H1 (cell line): Measurements from ENCODE around the gene SYDE2. TPM values are rescaled to one million over a fixed set of nuclear protein-coding genes. Genes with fewer than 3 reads are reported as not detected.

Experiments
- CTCF ChIA-PET: fragments of 300-600 bp; sonication (Branson Sonifier 250); formaldehyde crosslinking; loops from one replicate; lab custom pipeline; 2021; ENCODE audit not compliant: partially characterized antibody; lab: Charles Lee
- POLR2A ChIA-PET: fragments of 300-600 bp; sonication (Branson Sonifier 250); formaldehyde crosslinking; loops from one replicate; lab custom pipeline; 2021; ENCODE audit warnings: inconsistent platforms; ENCODE audit not compliant: partially characterized antibody; lab: Charles Lee
- DNase-seq, 2 experiments: peaks; one replicate each; pipeline versions ENCODE4 v3.0.0 to v3.0.0-alpha.2; 2010 to 2022; ENCODE audit warnings: low spot score in 2 of 2, low read depth in 1 of 2, mixed read lengths in 1 of 2
- FAIRE-seq: peaks from 2 replicates; lab custom pipeline; 2011; peaks lifted over from hg19 to GRCh38; lab: Jason Lieb, UNC
- H2AFZ ChIP-seq: 2 replicates; pipeline ENCODE4 v1.8.1; 2012; ENCODE audit warnings: low read length, inconsistent platforms
- H2AK5ac ChIP-seq: 2 replicates; pipeline ENCODE4 v1.6.1; 2013; ENCODE audit warnings: low read depth, low read length
- H2BK120ac ChIP-seq: replicated peaks from 2 replicates; pipeline ENCODE3; 2013; ENCODE audit warnings: low read depth, low read length, inconsistent platforms
- H2BK12ac ChIP-seq: 2 replicates; pipeline ENCODE4 v1.6.1; 2013; ENCODE audit warnings: low read depth, low read length
- H2BK15ac ChIP-seq: 2 replicates; pipeline ENCODE4 v1.6.1; 2013; ENCODE audit warnings: low read length
- H2BK20ac ChIP-seq: 2 replicates; pipeline ENCODE4 v1.6.1; 2013; ENCODE audit warnings: low read length
- H2BK5ac ChIP-seq: 2 replicates; pipeline ENCODE4 v1.6.1; 2013; ENCODE audit warnings: low read depth, low read length
- H3K14ac ChIP-seq: 2 replicates; pipeline ENCODE4 v1.6.1; 2013; ENCODE audit warnings: inconsistent platforms; ENCODE audit not compliant: insufficient read length
- H3K18ac ChIP-seq: 2 replicates; pipeline ENCODE4 v1.6.1; 2013; ENCODE audit warnings: low read length; ENCODE audit errors: extremely low read depth
- H3K23ac ChIP-seq: 2 replicates; pipeline ENCODE4 v1.6.1; 2013; ENCODE audit warnings: inconsistent platforms; ENCODE audit not compliant: insufficient read length
- H3K23me2 ChIP-seq: 2 replicates; pipeline ENCODE4 v1.6.1; 2013; ENCODE audit warnings: low read depth, low read length
- H3K27ac ChIP-seq: 2 replicates; pipeline ENCODE4 v1.6.1; 2011; ENCODE audit warnings: low read depth, low read length, inconsistent platforms
- H3K27me3 ChIP-seq, 4 experiments: replicated peaks in 1 of 4; 1 replicate in 1 of 4; 2 replicates in 3 of 4; pipeline versions ENCODE4 v1.6.1 to v1.8.1; 2011 to 2013; ENCODE audit warnings: low read length in 3 of 4, mild to moderate bottlenecking in 3 of 4, inconsistent platforms in 2 of 4, mixed read lengths in 2 of 4, moderate library complexity in 1 of 4; ENCODE audit not compliant: control insufficient read depth in 3 of 4, insufficient read depth in 3 of 4; ENCODE audit errors: extremely low read depth in 1 of 4
- H3K36me3 ChIP-seq, 4 experiments: 2 replicates each; pipeline versions ENCODE4 v1.6.1 to v1.8.1; 2011 to 2013; ENCODE audit warnings: mild to moderate bottlenecking in 4 of 4, low read length in 3 of 4, moderate library complexity in 2 of 4, control low read depth in 1 of 4, inconsistent platforms in 1 of 4; ENCODE audit not compliant: insufficient read depth in 4 of 4, control insufficient read depth in 2 of 4
- H3K4ac ChIP-seq: replicated peaks from 2 replicates; pipeline ENCODE3; 2013; ENCODE audit warnings: low read length, low read depth, mixed read lengths, inconsistent platforms; ENCODE audit not compliant: insufficient read length
- H3K4me1 ChIP-seq, 4 experiments: replicated peaks in 1 of 4; 1 replicate in 1 of 4; 2 replicates in 3 of 4; pipeline versions ENCODE4 v1.6.1 to v1.8.1; 2011 to 2013; ENCODE audit warnings: low read length in 3 of 4, inconsistent platforms in 2 of 4, mixed read lengths in 1 of 4; ENCODE audit not compliant: insufficient read depth in 4 of 4, control insufficient read depth in 3 of 4
- H3K4me2 ChIP-seq, 2 experiments: 2 replicates each; pipeline versions ENCODE4 v1.6.1 to v1.8.1; 2011 to 2013; ENCODE audit warnings: low read depth in 2 of 2, low read length in 2 of 2, control low read depth in 1 of 2, inconsistent platforms in 1 of 2, mild to moderate bottlenecking in 1 of 2; ENCODE audit not compliant: insufficient read depth in 1 of 2
- H3K4me3 ChIP-seq, 4 experiments: fragments of 200-600, 300-600 bp in 1 of 4; sonication (generic), shearing (Covaris generic), sonication (Bioruptor Twin) in 1 of 4; 2 replicates each; pipeline versions ENCODE4 v1.5.1 to v1.8.1; 2011 to 2016; ENCODE audit warnings: low read length in 4 of 4, low read depth in 3 of 4, control low read depth in 2 of 4, inconsistent platforms in 2 of 4, mild to moderate bottlenecking in 2 of 4, mixed read lengths in 1 of 4, moderate library complexity in 1 of 4; ENCODE audit not compliant: insufficient read depth in 2 of 4; ENCODE audit errors: extremely low read depth in 1 of 4
- H3K56ac ChIP-seq: replicated peaks from 2 replicates; pipeline ENCODE3; 2013; ENCODE audit warnings: low read depth, mild to moderate bottlenecking, mixed read lengths, low read length, inconsistent platforms; ENCODE audit not compliant: insufficient read length
- H3K79me1 ChIP-seq: 2 replicates; pipeline ENCODE4 v1.6.1; 2013; ENCODE audit warnings: low read depth, low read length, control low read depth
- H3K79me2 ChIP-seq, 2 experiments: 2 replicates each; pipeline versions ENCODE4 v1.6.1 to v1.8.1; 2012 to 2013; ENCODE audit warnings: low read length in 2 of 2, mild to moderate bottlenecking in 2 of 2, inconsistent platforms in 1 of 2; ENCODE audit not compliant: insufficient read depth in 2 of 2, control insufficient read depth in 1 of 2
- H3K9ac ChIP-seq, 4 experiments: replicated peaks in 1 of 4; 1 replicate in 1 of 4; 2 replicates in 3 of 4; pipeline versions ENCODE4 v1.6.1 to v1.8.1; 2011 to 2013; ENCODE audit warnings: low read depth in 3 of 4, low read length in 3 of 4, control low read depth in 2 of 4, mild to moderate bottlenecking in 2 of 4, moderate library complexity in 2 of 4, inconsistent platforms in 1 of 4; ENCODE audit errors: extremely low read depth in 1 of 4
- H3K9me3 ChIP-seq, 2 experiments: 2 replicates each; pipeline versions ENCODE4 v1.6.1 to v1.8.1; 2012 to 2013; ENCODE audit warnings: mild to moderate bottlenecking in 2 of 2, moderate library complexity in 2 of 2, control low read depth in 1 of 2, inconsistent platforms in 1 of 2, low read depth in 1 of 2, low read length in 1 of 2, mixed read lengths in 1 of 2; ENCODE audit not compliant: insufficient read depth in 2 of 2
- H4K20me1 ChIP-seq, 2 experiments: replicated peaks in 1 of 2; 2 replicates each; pipeline versions ENCODE3 to v1.8.1; 2011 to 2013; ENCODE audit warnings: inconsistent platforms in 2 of 2, low read length in 2 of 2, mild to moderate bottlenecking in 1 of 2; ENCODE audit not compliant: insufficient read depth in 2 of 2, control insufficient read depth in 1 of 2
- H4K5ac ChIP-seq: 2 replicates; pipeline ENCODE4 v1.6.1; 2013; ENCODE audit warnings: low read length, low read depth, mixed read lengths, inconsistent platforms; ENCODE audit not compliant: insufficient read length
- H4K8ac ChIP-seq: 2 replicates; pipeline ENCODE4 v1.8.0; 2013; ENCODE audit warnings: mild to moderate bottlenecking, moderate library complexity, low read length, inconsistent platforms; ENCODE audit not compliant: insufficient read depth; ENCODE audit errors: extremely low read depth
- H4K91ac ChIP-seq: replicated peaks from 2 replicates; pipeline ENCODE3; 2013; ENCODE audit warnings: low read length, mixed read lengths, inconsistent platforms; ENCODE audit not compliant: insufficient read length
- GTF2F1 ChIP-seq: IDR thresholded peaks from 2 replicates; pipeline ENCODE4 v1.6.1; 2012; ENCODE audit warnings: low read depth, low read length, improper control_type of control experiment, borderline replicate concordance
- KDM5A ChIP-seq: fragments of 200-600 bp; IDR thresholded peaks from 2 replicates; pipeline ENCODE4 v1.7.1; 2012; ENCODE audit warnings: mild to moderate bottlenecking, low read length, inconsistent platforms, mixed read lengths
- RAD21 ChIP-seq, 2 experiments: IDR thresholded peaks in 1 of 2; conservative IDR thresholded peaks in 1 of 2; 2 replicates each; pipeline ENCODE4 v1.6.1; 2011; ENCODE audit warnings: low read depth in 2 of 2, low read length in 2 of 2, improper control_type of control experiment in 1 of 2, inconsistent platforms in 1 of 2, mild to moderate bottlenecking in 1 of 2, moderate library complexity in 1 of 2
- SP4 ChIP-seq: IDR thresholded peaks from 2 replicates; pipeline ENCODE4 v1.6.1; 2012; ENCODE audit warnings: low read length, inconsistent platforms
- YY1 ChIP-seq: IDR thresholded peaks from 2 replicates; pipeline ENCODE4 v1.6.1; 2011; ENCODE audit warnings: low read depth, mild to moderate bottlenecking, low read length
- WGBS, 2 experiments: shearing (Covaris generic) in 1 of 2; methylation state at CpG; one replicate each; pipeline versions ENCODE4 v1.1.6 to v1.1.7; 2013 to 2015; ENCODE audit warnings: low lambda C conversion rate in 2 of 2, mixed read lengths in 2 of 2, inconsistent platforms in 1 of 2, low coverage in 1 of 2, missing lambda C conversion rate in 1 of 2; ENCODE audit not compliant: insufficient replicate concordance in 2 of 2, insufficient coverage in 1 of 2, insufficient read length in 1 of 2; ENCODE audit errors: extremely low coverage in 1 of 2, missing lambda C conversion rate in 1 of 2; 5-methylcytosine and 5-hydroxymethylcytosine counted together
- polyA plus RNA-seq, 7 experiments: library from polyadenylated mRNA; depleted of rRNA in 3 of 7; stranded (reverse) in 5 of 7; unstranded in 2 of 7; fragments of >200 nt in 5 of 7; fragments of 200-250 nt in 2 of 7; gene quantifications; 1 replicate in 5 of 7; 2 replicates in 1 of 7; 4 replicates in 1 of 7; pipeline versions ENCODE4 v1.2.1 to v1.2.3, GENCODE V29; 2011 to 2013; ENCODE audit warnings: missing spikeins in 2 of 7, mixed read lengths in 2 of 7
- total RNA-seq: library from RNA; stranded (reverse); fragmentation: NEBNext Ultra II Directional; extraction: Animal tissue kit (Norgen Biotek cat#: 25700); gene quantifications from 2 replicates; pipeline ENCODE4 v1.2.1, GENCODE V29; 2021
- TF ChIP-seq, protein P1 (sequence below): IDR thresholded peaks from 2 replicates; pipeline ENCODE4 v1.6.1; 2012; ENCODE audit warnings: inconsistent platforms
- TF ChIP-seq, protein P2 (sequence below): IDR thresholded peaks from 2 replicates; pipeline ENCODE4 v1.6.1; 2012; ENCODE audit warnings: inconsistent platforms
- TF ChIP-seq, protein P3 (sequence below), 3 experiments: IDR thresholded peaks; 1 replicate in 2 of 3; 2 replicates in 1 of 3; pipeline versions ENCODE4 v1.5.1 to v1.6.1; 2011; ENCODE audit warnings: low read length in 3 of 3, mild to moderate bottlenecking in 3 of 3, inconsistent platforms in 2 of 3, low read depth in 1 of 3, moderate library complexity in 1 of 3; ENCODE audit not compliant: insufficient read depth in 1 of 3; ENCODE audit errors: control extremely low read depth in 1 of 3

Gene SYDE2
- total and polyA plus RNA-seq, 2 of the 8 experiments (the other 6 are each of a cell fraction or from before 2014, with no cell fraction given), result 1.6 to 14.6 TPM

GRCh38 chr1:85230305-85230977 lies 29.6 kb upstream of the SYDE2 start:
- Histone ChIP-seq H2BK5ac (no peak overlapping the region), H3K9me3 (no peaks in the 10 kb centered on the region), H3K4me3 (no peak overlapping the region), H3K36me3 (no peaks in the 10 kb centered on the region), H2BK15ac (no peak overlapping the region), H3K14ac (no peak overlapping the region), H4K20me1 (no peaks in the 10 kb centered on the region), H4K91ac (no peak overlapping the region), H3K79me1 (no peaks in the 10 kb centered on the region), H3K18ac (no peak overlapping the region), H3K79me2 (no peaks in the 10 kb centered on the region), H2BK12ac (no peak overlapping the region), H3K27ac (no peak overlapping the region), H4K5ac (no peak overlapping the region), H3K23ac (no peak overlapping the region), H3K23me2 (no peaks in the 10 kb centered on the region), H2BK20ac (no peak overlapping the region), H3K27me3 (no peaks in the 10 kb centered on the region), H2AK5ac (no peak overlapping the region), H3K4me1 (peaks cover 0 to 5% (median 2%) of the 10 kb centered on the region in 4 experiments; a peak in 4 of 7 replicates), H3K9ac (no peak overlapping the region), H4K8ac (no peak overlapping the region), H2BK120ac (no peak overlapping the region), H3K4ac (no peak overlapping the region), H3K4me2 (no peak overlapping the region), H3K56ac (no peak overlapping the region), H2AFZ (no peak overlapping the region)
- FAIRE-seq (no peak), DNase-seq (no peak)
- WGBS, 2 experiments, result 82% methylated on average over 8 of the region's 8 CpGs; no CpG with 5 or more reads in 1 of the 2 experiments
- ChIA-PET POLR2A (interaction anchor here (1.4 to 3.2 kb wide), 2 partner anchors 10 to 30 kb away, joined by 5 to 13 read pairs; partner anchors contain the start of gene SYDE2), CTCF (interaction anchor here (0.5 to 6.3 kb wide), 31 partner anchors 8 to 289 kb away, joined by 3 to 52 read pairs (median 4); partner anchors contain the start of gene C1orf52)
- TF ChIP-seq, protein P1, sequence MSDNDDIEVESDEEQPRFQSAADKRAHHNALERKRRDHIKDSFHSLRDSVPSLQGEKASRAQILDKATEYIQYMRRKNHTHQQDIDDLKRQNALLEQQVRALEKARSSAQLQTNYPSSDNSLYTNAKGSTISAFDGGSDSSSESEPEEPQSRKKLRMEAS, result peak; percentile 53; the same call in 1 of the 2 replicates
- peak; percentile 52 to 69 for TF ChIP-seq RAD21 (IDR thresholded peaks at IDR 0.05 in 1 of 2, conservative IDR thresholded peaks at IDR 0.05 in 1 of 2; ENCODE audit: low read depth in 2 of 2, low read length in 2 of 2)
- TF ChIP-seq, protein P2, sequence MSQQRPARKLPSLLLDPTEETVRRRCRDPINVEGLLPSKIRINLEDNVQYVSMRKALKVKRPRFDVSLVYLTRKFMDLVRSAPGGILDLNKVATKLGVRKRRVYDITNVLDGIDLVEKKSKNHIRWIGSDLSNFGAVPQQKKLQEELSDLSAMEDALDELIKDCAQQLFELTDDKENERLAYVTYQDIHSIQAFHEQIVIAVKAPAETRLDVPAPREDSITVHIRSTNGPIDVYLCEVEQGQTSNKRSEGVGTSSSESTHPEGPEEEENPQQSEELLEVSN, result peak; percentile 53; the same call in 1 of the 2 replicates
- TF ChIP-seq, protein P3, sequence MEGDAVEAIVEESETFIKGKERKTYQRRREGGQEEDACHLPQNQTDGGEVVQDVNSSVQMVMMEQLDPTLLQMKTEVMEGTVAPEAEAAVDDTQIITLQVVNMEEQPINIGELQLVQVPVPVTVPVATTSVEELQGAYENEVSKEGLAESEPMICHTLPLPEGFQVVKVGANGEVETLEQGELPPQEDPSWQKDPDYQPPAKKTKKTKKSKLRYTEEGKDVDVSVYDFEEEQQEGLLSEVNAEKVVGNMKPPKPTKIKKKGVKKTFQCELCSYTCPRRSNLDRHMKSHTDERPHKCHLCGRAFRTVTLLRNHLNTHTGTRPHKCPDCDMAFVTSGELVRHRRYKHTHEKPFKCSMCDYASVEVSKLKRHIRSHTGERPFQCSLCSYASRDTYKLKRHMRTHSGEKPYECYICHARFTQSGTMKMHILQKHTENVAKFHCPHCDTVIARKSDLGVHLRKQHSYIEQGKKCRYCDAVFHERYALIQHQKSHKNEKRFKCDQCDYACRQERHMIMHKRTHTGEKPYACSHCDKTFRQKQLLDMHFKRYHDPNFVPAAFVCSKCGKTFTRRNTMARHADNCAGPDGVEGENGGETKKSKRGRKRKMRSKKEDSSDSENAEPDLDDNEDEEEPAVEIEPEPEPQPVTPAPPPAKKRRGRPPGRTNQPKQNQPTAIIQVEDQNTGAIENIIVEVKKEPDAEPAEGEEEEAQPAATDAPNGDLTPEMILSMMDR (IDR thresholded peaks at IDR 0.05; ENCODE audit: control extremely low read depth in 1 of 3, insufficient read depth in 1 of 3, low read depth in 1 of 3, low read length in 3 of 3), result peak; percentile 45 to 61 (median 60)
- no peak for TF ChIP-seq SP4
- TF ChIP-seq KDM5A, result no peak
- 0 out of 2 replicates have a peak, but pooled peaks have one; percentile 13 for TF ChIP-seq YY1
- TF ChIP-seq GTF2F1, result no peak
